ENCODE measurements around the gene METAP1. TPM values are rescaled to one million over a fixed set of nuclear protein-coding genes. Genes with fewer than 3 reads are reported as not detected.
"Not testable (repeated sequence)": the region's sequence is repeated elsewhere in the genome, so short reads cannot be mapped to it uniquely, and the experiment has no call there.

METAP1 gene
- total and polyA plus RNA-seq, 4 donors, result 28.6 to 38.5 (median 32.2) TPM

GRCh38 chr4:99071159-99071558, 75.6 kb downstream of the METAP1 start:
- Histone ChIP-seq H3K36me3 (ENCODE audit: control insufficient read depth, insufficient read depth, low read length) (peaks cover 16% of the 10 kb centered on the region), H3K9me3 (ENCODE audit: control insufficient read depth, insufficient read depth, low read length) (no peaks in the 10 kb centered on the region), H3K27ac (ENCODE audit: low read depth, low read length) (no peak overlapping the region), H3K27me3 (ENCODE audit: control insufficient read depth, insufficient read depth, low read length) (no peaks in the 10 kb centered on the region), H3K4me1 (ENCODE audit: control insufficient read depth, insufficient read depth, low read length) (no peaks in the 10 kb centered on the region), H3K4me3 (ENCODE audit: low read depth, low read length) (no peak overlapping the region)
- WGBS (ENCODE audit: insufficient coverage), result no CpG with 5 or more reads among the region's 5 CpGs
- DNase-seq (ENCODE audit: low read depth in 4 of 6, low spot score in 6 of 6), result no peak

GRCh38 chr4:99074816-99075215, 79.3 kb downstream of the METAP1 start:
- Histone ChIP-seq H3K4me3 (ENCODE audit: low read depth, low read length) (no peak overlapping the region), H3K4me1 (ENCODE audit: control insufficient read depth, insufficient read depth, low read length) (no peaks in the 10 kb centered on the region), H3K27me3 (ENCODE audit: control insufficient read depth, insufficient read depth, low read length) (no peaks in the 10 kb centered on the region), H3K9me3 (ENCODE audit: control insufficient read depth, insufficient read depth, low read length) (no peaks in the 10 kb centered on the region), H3K27ac (ENCODE audit: low read depth, low read length) (no peak overlapping the region), H3K36me3 (ENCODE audit: control insufficient read depth, insufficient read depth, low read length) (peaks cover 18% of the 10 kb centered on the region)
- WGBS (ENCODE audit: insufficient coverage), result 97% methylated on average over 6 of the region's 7 CpGs
- DNase-seq (ENCODE audit: low read depth in 4 of 6, low spot score in 6 of 6), result no peak

- 100% methylated on average over 1 of the region's 5 CpGs for WGBS (ENCODE audit: insufficient coverage)
- H3K36me3 ChIP-seq (ENCODE audit: control insufficient read depth, insufficient read depth, low read length), result peaks cover 21% of the 10 kb centered on the region
- H3K4me3 ChIP-seq (ENCODE audit: low read depth, low read length), result no peak overlapping the region
- no peak for DNase-seq (ENCODE audit: low read depth in 4 of 6, low spot score in 6 of 6)
- H3K27me3 ChIP-seq (ENCODE audit: control insufficient read depth, insufficient read depth, low read length), result no peaks in the 10 kb centered on the region
- no peaks in the 10 kb centered on the region for H3K9me3 ChIP-seq (ENCODE audit: control insufficient read depth, insufficient read depth, low read length)
- H3K4me1 ChIP-seq (ENCODE audit: control insufficient read depth, insufficient read depth, low read length), result no peaks in the 10 kb centered on the region
- no peak overlapping the region for H3K27ac ChIP-seq (ENCODE audit: low read depth, low read length)
Measured at GRCh38 chr4:99076292-99076976, 80.9 kb downstream of the METAP1 start.

GRCh38 chr4:99077177-99077576, 81.7 kb downstream of the METAP1 start:
- H3K4me3 ChIP-seq (ENCODE audit: low read depth, low read length), result no peak overlapping the region
- 100% methylated on average over 4 of the region's 4 CpGs for WGBS (ENCODE audit: insufficient coverage)
- DNase-seq (ENCODE audit: low read depth in 4 of 6, low spot score in 6 of 6), result no peak
- H3K4me1 ChIP-seq (ENCODE audit: control insufficient read depth, insufficient read depth, low read length), result no peaks in the 10 kb centered on the region
- peaks cover 21% of the 10 kb centered on the region for H3K36me3 ChIP-seq (ENCODE audit: control insufficient read depth, insufficient read depth, low read length)
- no peaks in the 10 kb centered on the region for H3K27me3 ChIP-seq (ENCODE audit: control insufficient read depth, insufficient read depth, low read length)
- H3K27ac ChIP-seq (ENCODE audit: low read depth, low read length), result no peak overlapping the region
- H3K9me3 ChIP-seq (ENCODE audit: control insufficient read depth, insufficient read depth, low read length), result no peaks in the 10 kb centered on the region

- Histone ChIP-seq H3K4me1 (ENCODE audit: control insufficient read depth, insufficient read depth, low read length) (no peaks in the 10 kb centered on the region), H3K9me3 (ENCODE audit: control insufficient read depth, insufficient read depth, low read length) (no peaks in the 10 kb centered on the region), H3K4me3 (ENCODE audit: low read depth, low read length) (no peak overlapping the region), H3K36me3 (ENCODE audit: control insufficient read depth, insufficient read depth, low read length) (peaks cover 27% of the 10 kb centered on the region), H3K27me3 (ENCODE audit: control insufficient read depth, insufficient read depth, low read length) (no peaks in the 10 kb centered on the region), H3K27ac (ENCODE audit: low read depth, low read length) (no peak overlapping the region)
- no peak for DNase-seq (ENCODE audit: low read depth in 4 of 6, low spot score in 6 of 6)
- WGBS (ENCODE audit: insufficient coverage), result 100% methylated on average over 2 of the region's 5 CpGs
Measured at GRCh38 chr4:99078336-99078735, 82.8 kb downstream of the METAP1 start.

GRCh38 chr4:99078931-99079624, 83.6 kb downstream of the METAP1 start:
- H3K4me1 ChIP-seq (ENCODE audit: control insufficient read depth, insufficient read depth, low read length), result no peaks in the 10 kb centered on the region
- no peaks in the 10 kb centered on the region for H3K9me3 ChIP-seq (ENCODE audit: control insufficient read depth, insufficient read depth, low read length)
- H3K27ac ChIP-seq (ENCODE audit: low read depth, low read length), result no peak overlapping the region
- no peak overlapping the region for H3K4me3 ChIP-seq (ENCODE audit: low read depth, low read length)
- H3K27me3 ChIP-seq (ENCODE audit: control insufficient read depth, insufficient read depth, low read length), result no peaks in the 10 kb centered on the region
- H3K36me3 ChIP-seq (ENCODE audit: control insufficient read depth, insufficient read depth, low read length), result peaks cover 35% of the 10 kb centered on the region
- no peak for DNase-seq (ENCODE audit: low read depth in 4 of 6, low spot score in 6 of 6)
- WGBS (ENCODE audit: insufficient coverage), result no CpG with 5 or more reads among the region's 5 CpGs

- H3K36me3 ChIP-seq (ENCODE audit: control insufficient read depth, insufficient read depth, low read length), result peaks cover 35% of the 10 kb centered on the region
- no CpG with 5 or more reads among the region's 5 CpGs for WGBS (ENCODE audit: insufficient coverage)
Measured at GRCh38 chr4:99079625-99080295, 84.2 kb downstream of the METAP1 start.

GRCh38 chr4:99080869-99081268, 85.3 kb downstream of the METAP1 start:
- DNase-seq (ENCODE audit: low read depth in 4 of 6, low spot score in 6 of 6); H3K4me3 ChIP-seq (ENCODE audit: low read depth, low read length); H3K4me1 ChIP-seq (ENCODE audit: control insufficient read depth, insufficient read depth, low read length); H3K27me3 ChIP-seq (ENCODE audit: control insufficient read depth, insufficient read depth, low read length); H3K27ac ChIP-seq (ENCODE audit: low read depth, low read length); H3K9me3 ChIP-seq (ENCODE audit: control insufficient read depth, insufficient read depth, low read length): not testable (repeated sequence)
- H3K36me3 ChIP-seq (ENCODE audit: control insufficient read depth, insufficient read depth, low read length), result peaks cover 30% of the 10 kb centered on the region
- no CpG with 5 or more reads among the region's 6 CpGs for WGBS (ENCODE audit: insufficient coverage)

More at GRCh38 chr4:99079625-99080295, 84.2 kb downstream of the METAP1 start:
- Histone ChIP-seq H3K4me1 (ENCODE audit: control insufficient read depth, insufficient read depth, low read length) (no peaks in the 10 kb centered on the region), H3K9me3 (ENCODE audit: control insufficient read depth, insufficient read depth, low read length) (no peaks in the 10 kb centered on the region), H3K27ac (ENCODE audit: low read depth, low read length) (no peak overlapping the region), H3K4me3 (ENCODE audit: low read depth, low read length) (no peak overlapping the region), H3K27me3 (ENCODE audit: control insufficient read depth, insufficient read depth, low read length) (no peaks in the 10 kb centered on the region)
- no peak for DNase-seq (ENCODE audit: low read depth in 4 of 6, low spot score in 6 of 6)

GRCh38 chr4:99082192-99082591, 86.7 kb downstream of the METAP1 start:
- WGBS (ENCODE audit: insufficient coverage), result 97% methylated on average over 4 of the region's 5 CpGs

More at GRCh38 chr4:99082192-99082591, 86.7 kb downstream of the METAP1 start:
- Histone ChIP-seq H3K36me3 (ENCODE audit: control insufficient read depth, insufficient read depth, low read length) (peaks cover 28% of the 10 kb centered on the region), H3K9me3 (ENCODE audit: control insufficient read depth, insufficient read depth, low read length) (no peaks in the 10 kb centered on the region), H3K4me3 (ENCODE audit: low read depth, low read length) (no peak overlapping the region), H3K27ac (ENCODE audit: low read depth, low read length) (no peak overlapping the region), H3K27me3 (ENCODE audit: control insufficient read depth, insufficient read depth, low read length) (no peaks in the 10 kb centered on the region), H3K4me1 (ENCODE audit: control insufficient read depth, insufficient read depth, low read length) (peaks cover 9% of the 10 kb centered on the region)
- DNase-seq (ENCODE audit: low read depth in 4 of 6, low spot score in 6 of 6), result no peak
